Femur (tissue), 1 donor: ENCODE results near the gene LYSMD2.

Experiments used
- DNase-seq: peaks from one replicate; pipeline ENCODE4 v3.0.0-alpha.2; 2017

The LYSMD2 gene

DNA sequence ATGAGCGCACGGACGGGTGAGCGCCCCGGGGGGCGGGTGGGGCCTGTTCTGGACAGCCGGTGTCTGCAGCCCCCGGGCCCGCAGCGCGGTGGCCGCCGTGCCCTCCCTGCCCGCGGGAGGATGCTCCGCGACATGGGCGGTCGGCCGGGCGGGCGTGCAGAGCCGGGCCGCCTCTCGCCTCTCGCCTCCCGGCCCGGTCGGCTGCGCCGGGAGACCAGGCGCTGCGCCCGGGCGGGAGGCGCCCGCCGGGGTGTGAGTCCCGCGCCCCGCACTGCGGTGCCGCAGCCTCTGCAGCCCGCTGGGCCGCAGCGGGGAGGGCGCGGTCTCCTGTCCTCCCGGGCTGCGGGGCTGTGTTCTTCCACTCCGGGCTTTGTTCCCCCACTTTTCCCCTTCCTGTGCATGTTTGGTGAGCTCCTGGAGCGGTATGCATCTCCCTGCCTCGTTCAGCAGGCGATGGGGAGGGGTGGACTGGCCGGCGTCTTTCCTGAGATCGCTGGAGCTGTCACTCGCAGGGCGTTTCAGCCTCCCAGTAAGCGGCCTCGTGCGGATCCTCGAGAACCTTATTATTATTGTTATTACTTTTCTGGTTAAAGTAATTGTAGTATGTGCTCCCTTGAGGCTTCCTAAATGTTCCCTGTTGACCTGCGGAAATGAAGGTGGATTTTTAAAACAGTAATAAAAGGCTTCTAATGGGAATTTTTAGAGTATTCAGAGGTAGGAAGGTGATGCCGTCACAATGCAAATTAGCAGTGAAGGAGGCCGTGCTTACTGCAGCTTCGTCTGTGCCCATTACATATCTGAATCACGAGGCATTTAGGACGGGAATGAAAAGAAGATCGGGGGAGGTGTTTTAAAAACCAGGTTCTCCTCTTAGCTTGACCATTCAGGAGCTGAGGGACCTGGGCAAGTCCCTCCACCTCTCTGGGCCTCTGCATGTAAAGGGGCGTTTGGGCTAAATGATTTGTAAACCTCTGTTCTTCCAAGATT is 14.5 kb upstream of the LYSMD2 start:
- DNase-seq = peak; percentile 53

DNA sequence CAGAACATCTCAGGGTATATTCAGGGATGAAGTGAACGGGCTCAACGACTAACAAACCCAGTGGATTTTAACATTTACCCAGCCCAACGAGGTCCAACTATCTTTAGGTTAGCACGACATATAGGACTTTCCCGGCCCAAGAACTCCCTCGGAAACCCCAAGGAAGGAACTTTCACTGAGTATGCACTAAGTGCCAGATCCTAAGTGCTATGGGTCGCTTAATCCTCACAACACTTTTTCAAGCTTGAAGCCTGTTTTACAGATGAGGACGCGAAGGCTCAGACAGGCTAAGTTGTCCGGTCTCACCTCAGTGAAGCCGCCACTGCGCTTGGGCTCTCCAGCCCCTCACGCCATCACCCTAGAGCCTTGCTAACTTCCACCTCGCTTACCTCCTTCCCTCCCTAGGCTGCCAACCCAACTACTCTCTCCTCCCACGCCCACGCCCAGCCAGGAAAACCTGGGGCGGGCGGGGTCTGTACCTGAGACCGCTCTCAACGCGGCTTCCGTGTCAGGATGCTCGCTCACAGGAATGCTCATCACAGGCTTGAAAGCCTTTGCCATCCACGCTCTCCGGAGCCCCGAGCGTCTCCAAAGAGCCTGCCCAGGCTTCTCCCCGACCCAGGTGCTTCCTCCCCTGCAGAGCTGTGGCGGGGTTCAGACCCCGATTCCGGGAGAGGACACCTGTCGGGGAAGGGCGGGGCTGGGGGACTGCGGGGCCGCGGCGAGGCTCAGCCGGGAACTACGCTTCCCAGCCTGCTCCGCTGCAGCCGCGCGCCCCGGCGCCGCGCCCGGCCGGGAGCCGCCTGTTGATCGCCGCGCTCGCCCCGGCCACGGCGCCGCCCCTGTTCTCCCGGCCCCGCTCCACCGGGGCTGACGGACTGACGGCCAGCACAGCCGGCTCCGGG is 13.6 kb upstream of the LYSMD2 start, which contains the start of gene TMOD2:
Gene TMOD2 (plus strand): TSS at position 806 of the 905 bp plus-strand sequence. CDS start 14,845 bp downstream, outside the sequence.
- peak; percentile 45 for DNase-seq

DNA sequence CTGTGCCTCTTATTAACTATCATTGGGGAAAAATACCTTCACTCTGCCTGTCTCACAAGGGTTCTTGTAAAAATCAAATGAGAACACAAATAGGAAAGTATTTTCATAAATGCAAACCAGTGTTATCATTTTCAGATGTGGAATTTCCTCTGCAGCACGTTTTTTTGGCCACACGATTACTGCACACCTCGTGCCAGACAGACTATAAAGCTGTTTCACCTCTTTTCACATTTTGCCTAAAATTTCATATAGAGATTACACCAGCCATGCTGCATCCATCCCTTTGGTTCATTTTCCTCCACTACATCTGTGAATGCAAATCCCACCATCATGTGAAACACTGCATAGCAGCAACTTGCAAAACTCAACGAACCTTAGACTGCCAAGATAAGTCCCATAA is 12.7 kb upstream of the LYSMD2 start:
- no peak for DNase-seq

DNA sequence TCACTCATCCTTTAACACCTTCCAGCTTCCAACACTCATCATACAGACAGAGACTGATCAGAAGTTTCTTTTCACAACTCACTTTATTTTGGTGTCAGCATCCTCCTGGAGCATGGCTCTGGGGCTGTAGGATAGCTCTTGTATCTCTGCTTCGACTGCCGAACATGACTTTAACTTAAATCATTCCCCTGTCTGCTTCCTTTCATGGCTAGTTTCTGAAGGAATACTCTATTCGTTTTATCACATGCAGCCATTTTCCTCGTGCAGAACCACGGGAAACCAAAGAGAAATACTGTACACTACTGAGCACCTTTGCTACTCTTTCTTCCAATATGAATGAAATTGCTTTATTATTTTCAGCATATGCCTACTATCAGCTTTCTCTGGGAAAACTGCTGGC is 11.9 kb upstream of the LYSMD2 start:
- no peak for DNase-seq

DNA sequence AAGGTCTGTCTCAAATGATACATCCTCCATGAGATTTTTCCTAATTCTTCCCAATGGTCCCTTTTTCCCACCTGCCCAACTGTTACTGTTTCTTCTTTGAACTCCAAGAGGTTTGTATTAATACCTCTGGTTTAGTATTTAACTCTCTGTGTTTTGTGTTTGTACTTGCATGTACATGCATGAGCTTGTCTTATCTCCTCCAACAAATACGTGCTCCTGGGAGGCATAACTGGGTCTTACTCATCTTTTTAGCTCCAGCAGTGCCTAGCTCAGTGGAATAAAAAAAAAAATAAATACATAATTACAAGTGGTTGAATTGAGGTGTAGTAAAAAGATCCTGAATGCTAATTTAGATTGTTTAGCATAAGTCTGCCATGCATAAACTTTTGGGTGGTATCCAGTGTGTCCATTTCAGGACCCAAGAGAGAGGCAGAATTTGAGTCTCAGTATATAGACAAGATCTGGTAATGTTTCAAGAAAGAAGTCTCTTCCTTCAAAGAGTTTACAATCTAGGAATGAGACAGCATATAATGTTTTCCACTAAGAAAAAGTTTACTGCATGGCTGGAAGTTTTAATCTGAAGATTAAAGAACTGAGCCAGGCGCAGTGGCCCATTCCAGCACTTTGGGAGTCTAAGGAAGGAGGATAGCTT is 1.7 kb upstream of the LYSMD2 start:
- no peak for DNase-seq

DNA sequence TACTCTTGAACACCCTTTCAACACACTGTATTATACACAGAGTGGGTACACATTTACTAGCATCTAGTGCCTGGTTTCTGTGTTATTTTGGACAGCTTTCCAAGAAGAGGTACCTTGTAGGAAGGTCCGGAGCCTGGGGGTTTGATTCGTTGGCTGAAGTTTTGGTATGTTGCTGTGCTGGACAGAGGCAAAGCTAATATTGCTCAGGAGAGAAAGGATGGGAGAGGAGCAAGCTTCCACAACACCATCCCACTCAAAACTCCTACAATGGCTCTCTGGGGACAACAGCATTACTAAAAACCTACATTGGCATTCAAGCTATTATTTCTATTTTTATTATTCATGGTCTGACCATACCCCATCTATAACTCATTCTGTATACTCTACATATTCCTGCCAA is 1.1 kb upstream of the LYSMD2 start:
- DNase-seq = no peak

DNA sequence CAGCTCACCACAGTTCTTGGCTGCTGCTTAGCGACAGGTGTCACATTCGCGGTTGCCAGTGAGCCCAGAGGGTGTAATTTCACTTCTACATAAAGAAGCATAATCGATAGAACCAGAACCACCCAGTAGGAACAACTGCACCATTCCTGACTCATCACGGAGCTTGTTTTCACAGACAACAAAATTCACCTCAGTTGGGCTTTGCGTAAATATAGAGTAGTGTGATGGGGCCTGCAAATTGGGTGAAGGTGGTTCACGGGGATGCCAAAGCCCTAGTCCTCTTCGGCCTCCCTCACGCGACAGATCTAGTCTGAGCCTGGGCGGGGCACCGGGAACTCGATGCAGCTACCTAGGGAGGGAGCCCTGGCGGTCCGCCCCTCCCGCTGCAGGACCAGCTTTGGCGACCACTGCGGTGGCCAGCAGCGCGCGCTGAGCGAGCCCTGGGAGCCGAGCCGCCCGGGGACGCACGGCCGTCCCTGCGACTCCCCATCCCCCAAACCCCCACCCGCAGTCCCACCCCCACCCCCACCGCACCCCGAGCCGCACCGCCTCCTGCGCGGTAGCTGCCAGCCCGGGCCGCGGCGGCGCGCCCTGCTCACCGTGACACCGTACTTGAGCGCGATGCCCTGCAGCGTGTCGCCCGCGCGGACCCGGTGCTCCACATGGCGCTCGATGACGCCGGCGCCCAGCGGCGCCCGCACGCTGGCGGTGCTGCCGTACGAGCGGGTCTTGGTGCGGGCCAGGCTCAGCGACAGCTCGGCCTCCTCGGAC is 519 bp downstream of the LYSMD2 start:
- DNase-seq = peak; percentile 45

DNA sequence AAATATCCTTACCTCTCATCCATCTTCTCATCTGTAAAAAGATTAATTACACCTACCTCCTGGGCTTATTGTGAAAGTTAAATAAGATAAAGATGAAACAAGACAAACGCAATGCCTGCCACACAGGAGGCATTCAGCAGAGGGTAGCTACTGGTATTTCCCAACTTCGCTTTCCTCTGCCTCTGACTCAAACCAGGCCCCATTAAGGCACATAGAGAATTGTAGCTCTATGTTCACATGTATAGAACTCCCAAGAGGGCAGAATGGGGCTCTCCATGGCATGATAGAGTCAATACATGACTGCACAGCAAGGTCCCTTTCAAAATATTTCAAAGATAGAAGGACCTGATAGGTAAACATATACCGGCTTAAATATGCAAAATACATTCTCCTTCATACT is 1.4 kb downstream of the LYSMD2 start:
- no peak for DNase-seq

DNA sequence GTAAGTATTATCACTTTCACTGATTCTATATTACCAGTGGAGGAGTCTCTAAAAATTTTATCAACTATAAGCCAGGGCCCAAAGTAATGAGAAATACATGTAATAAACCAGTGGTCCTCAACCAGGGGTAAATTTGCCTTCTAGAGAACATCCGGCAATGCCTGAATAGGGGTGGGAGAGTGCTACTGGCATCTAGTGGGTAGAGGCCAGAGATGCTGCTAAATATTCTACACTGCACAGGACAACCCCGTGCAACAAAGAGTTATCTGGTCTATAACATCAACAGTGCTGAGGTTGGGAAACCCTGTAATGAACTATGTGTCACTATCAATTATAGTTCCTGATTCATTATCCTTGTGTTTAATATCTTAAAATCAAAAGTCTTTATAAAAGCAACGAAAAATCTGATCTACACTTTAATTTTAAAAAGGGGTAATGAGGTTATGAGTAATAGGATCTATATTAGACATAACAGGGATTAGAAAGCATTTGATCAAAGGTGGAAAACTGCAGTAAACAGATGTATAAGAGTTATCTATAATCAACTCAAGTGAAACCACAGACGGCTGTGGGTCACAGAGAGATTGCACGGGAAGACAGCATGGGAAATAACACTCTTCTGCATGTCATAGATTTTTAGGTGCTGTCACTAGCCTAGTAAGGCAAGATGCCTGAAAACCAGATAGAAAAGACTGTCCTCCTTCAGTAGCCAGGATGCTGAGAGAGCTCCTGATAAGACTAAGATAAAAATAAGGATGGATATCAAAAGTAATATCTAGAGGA is 2.0 kb downstream of the LYSMD2 start:
- no peak for DNase-seq

DNA sequence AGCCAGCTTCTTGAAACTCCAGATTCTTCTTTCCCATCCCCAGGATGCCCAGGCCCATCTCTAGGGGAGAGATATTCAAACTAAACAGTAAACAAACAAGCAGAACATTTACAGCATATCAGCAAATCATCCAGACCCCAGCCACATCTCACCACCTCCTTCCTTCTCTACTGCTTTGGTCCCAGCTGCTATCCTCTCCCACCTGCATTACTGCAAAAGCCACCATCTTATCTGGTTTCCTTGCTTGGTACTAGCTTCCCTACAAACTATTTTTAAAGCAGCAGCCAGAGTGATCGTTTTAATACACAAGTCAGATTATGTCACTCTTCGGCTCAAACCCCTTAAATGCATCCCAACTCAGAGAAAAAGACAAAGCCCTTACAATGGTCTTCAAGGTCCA is 4.8 kb downstream of the LYSMD2 start:
- DNase-seq = no peak

DNA sequence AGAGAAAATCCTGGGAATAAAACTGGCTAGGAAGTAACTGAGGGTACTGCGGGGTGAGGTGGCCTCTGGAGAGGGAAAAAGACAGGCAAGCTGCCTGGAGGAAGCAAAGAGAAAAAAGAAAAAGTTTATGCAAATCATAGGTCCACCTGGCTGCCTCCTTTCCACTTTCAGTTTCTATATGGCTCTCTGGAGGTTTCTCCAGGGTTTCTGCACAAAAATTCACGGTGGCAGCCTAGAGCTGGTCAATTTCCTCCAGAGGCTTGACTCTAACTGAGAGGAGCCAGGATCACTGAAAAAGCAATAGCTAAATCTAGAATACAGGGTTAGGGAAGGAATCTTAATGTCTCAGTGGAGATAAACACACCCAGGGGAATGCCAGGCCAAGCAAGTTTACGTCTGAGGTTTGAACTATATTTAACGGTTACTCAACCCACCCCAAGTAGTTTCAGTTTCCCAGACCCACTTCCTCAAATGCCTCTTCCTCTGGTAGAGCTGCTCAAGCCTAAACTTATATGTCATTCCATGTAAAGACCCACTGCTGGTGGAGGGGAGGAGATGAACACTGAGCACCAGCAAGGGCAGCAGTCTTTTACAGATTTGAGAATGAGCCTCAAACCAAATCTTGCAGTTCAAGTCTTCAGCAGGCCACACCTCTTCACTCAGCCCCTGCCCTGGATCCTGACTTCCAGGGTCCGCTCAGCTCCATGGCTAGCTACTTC is 5.7 kb downstream of the LYSMD2 start:
- peak; percentile 43 for DNase-seq

DNA sequence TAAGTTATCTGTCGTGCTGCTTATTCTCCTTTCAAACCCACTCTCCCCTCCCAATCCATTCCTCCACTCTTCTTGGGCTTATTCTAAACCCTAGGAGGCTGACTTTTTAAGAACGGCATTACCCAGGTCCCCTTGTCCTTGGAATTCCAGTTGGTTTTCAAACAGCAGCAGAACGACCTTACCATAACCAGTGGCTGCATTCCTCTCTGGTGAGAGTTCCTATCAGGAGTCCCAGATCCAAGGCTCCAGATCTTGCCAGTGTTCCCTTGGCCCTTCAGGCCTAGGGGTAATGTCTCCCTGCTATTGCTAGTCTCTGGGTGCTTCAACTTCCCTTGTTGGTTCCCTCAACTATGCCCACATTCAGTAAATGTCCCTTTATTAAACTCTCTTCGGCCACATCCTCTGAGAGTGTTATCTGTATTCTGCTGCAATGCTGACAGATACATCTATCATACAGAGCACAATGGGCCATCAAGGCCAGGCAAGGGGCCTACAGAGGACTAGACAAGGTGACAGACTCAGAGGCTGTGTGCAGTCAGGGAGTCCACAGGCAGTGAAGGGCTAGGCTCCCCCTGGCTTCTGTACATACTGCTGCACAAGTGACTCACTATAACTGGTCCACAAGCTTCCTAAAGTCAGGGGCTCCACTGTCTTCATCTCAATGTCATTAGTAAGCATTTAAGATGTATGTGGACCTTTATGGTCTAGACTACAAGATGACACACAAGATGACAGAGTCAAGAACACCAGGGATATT is 10.1 kb downstream of the LYSMD2 start:
- DNase-seq = no peak

DNA sequence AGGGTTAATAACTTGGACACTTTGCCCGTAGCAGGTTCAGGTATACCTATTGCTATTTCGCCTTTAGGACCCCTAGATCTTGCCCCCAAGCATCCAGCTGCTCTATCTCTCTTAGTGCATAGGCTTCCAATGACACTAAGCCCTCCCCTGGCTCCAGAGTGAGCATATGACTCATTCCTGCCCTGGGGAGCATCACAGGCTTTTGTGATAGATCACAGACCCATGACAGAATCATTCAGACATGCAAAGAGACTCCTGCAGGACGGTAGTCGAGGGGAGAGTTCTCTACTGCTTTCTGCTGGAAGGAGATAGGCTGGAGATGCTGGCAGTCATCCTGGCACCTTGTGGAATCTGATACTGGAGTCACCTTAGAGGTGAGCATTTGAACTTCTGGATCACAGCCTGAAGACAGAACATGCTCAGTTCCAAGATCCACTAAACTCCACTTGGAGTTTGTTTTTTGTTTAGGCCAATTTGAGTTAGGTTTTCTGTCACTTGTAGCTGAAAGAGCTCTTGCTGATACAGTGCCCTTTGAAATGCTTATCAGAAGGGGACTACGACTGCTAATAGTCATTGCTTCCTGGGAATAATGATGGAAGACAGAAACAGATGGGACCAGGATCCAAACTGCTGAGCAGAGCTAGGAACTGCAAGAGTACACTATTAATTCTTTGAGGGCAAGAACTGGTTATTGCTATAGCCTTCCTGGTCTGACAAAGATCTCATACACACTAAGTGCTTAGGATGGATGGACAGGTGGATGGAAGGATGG is 11.0 kb downstream of the LYSMD2 start:
- no peak for DNase-seq

DNA sequence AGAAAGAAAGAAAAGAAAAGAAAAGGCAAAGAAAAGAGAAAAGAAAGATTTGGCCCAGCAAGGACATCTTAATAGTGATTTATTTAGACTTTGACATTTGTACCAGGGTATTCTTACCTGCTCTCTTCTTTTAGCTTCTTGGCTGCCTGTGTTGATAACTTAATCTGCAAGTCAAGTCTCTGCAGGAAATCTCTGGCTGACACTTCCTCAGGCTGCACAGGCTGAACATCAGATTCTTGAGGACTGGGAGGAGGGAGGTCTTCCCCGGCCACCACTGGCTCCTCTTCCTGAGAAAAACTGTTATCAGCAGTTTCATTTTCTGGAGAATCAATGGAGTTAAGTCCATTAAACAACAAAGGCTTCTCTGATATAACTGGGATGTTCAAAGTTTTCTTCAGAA is 12.8 kb downstream of the LYSMD2 start:
- DNase-seq = no peak

DNA sequence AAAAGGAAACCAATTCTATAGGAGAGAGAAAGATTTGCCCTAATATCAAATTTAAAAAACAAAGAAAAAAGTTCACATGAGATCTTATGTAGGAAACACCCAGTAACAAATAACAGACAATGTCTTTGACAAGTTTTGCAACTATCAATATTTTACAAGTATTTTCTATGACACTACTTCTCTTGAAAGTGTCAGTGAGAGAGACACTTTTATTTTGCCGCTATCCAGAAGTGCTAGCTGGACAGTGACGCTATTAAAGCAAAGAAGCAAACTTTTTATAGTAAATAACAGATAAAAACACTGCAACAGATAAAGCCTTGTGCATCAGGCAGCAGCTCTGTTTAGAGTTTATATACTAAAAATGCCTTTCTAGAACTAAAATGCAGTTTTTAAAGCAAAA is 13.3 kb downstream of the LYSMD2 start:
- no peak for DNase-seq

DNA sequence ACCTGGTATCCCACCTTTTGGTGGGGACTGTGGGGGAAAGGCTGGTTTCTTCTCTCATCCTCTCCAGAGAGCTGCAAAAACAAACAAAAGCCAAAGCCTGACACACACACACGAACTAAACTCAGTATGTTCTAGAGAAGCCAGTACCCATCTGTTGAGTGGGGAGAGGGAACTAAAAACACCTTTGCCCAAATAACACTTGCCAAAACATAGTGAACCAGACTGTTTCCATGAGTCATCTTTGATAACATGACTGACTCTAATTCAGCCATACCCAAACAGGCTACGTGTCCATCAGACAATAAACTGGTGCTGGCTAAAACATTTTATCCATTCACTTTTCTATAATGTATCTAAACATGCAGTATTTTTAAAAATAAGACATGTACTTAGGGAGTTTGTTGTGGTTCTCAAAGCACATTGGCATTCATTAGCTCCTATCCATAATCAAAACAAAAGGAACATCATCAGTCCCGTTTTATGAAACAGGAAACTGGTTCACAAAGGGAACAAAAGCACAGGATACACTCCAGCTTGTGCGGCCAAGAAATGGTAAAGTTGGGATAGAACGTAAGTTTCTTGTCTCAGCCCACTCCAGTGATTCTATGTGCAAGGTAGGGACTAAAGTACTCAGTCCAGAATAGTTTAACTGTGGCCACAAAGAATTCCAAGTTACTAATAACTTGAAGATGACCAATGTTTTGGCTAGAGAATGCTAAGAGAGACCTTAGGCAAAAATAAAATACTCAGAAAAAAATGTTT is 16.1 kb downstream of the LYSMD2 start:
- DNase-seq = no peak

DNA sequence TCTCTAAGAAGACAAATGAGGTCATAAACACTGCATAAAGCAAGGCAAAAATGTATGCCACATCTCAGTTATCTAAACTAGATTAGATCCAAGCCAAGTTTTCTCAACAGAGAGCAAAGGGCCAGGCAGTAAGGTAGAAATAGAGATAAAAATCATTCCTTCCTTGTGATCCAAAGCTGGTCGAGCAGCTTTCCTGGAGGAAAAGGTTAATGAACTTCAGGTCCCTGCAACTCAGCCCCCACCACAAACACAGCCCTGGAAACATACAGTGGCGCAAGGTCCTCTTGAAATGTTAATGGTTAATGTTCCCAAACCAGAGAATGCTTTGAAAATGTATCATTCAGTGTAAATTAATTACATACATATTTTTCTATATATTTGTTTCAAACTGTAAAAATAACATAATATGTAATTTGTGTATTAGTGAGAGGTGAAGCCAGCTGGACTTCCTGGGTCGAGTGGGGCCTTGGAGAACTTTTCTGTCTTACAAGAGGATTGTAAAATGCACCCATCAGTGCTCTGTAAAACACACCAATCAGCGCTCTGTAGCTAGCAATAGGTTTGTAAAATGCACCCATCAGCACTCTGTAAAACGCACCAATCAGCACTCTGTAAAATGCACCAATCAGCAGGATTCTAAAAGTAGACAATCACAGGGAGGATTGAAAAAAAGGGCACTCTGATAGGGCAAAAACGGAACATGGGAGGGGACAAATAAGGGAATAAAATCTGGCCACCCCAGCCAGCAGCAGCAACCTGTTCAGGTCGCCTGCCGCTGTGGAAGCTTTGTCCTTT is 17.1 kb downstream of the LYSMD2 start:
- no peak for DNase-seq
